ENCODE measurements around the gene TTC3.
A peak's percentile ranks its signal among the peaks of the same experiment; 100 is the strongest.

Gene TTC3

GRCh38 chr21:37075214-37075770 is 2.2 kb downstream of the TTC3 start:
- Histone ChIP-seq H3K4me2 (ENCODE audit: insufficient read depth, low read length, poor library complexity, severe bottlenecking) (no peak overlapping the region), H2AFZ (ENCODE audit: low read length) (no peak overlapping the region), H3K14ac (ENCODE audit: low read length) (no peak overlapping the region), H2BK5ac (ENCODE audit: low read length) (no peak overlapping the region), H3K27me3 (ENCODE audit: control insufficient read depth in 3 of 3, insufficient read depth in 3 of 3, low read depth in 1 of 3, low read length in 3 of 3) (no peaks in the 10 kb centered on the region), H2BK12ac (ENCODE audit: low read length) (no peak overlapping the region), H3K4me3 (ENCODE audit: low read length in 2 of 2) (peak overlapping the region in 1 of 2 donors; percentile 92), H2BK120ac (ENCODE audit: low read depth, low read length) (no peak overlapping the region), H3K23ac (ENCODE audit: low read depth, low read length, poor library complexity) (no peak overlapping the region), H2BK15ac (ENCODE audit: low read length) (no peak overlapping the region), H3K79me1 (ENCODE audit: low read depth, low read length) (peaks cover 9% of the 10 kb centered on the region), H3K18ac (ENCODE audit: low read length) (no peak overlapping the region), H3K4ac (ENCODE audit: low read length) (no peak overlapping the region), H3K27ac (replicated peaks; ENCODE audit: low read length) (no peak overlapping the region), H3K9me3 (replicated peaks in 1 of 2; ENCODE audit: control insufficient read depth in 2 of 2, insufficient read depth in 1 of 2, low read depth in 1 of 2, low read length in 2 of 2) (peaks cover 0 to 37% of the 10 kb centered on the region in 2 donors), H4K91ac (ENCODE audit: low read depth, low read length, poor library complexity) (no peak overlapping the region), H4K8ac (ENCODE audit: low read depth, low read length) (no peak overlapping the region), H3K4me1 (ENCODE audit: control insufficient read depth in 2 of 2, insufficient read depth in 1 of 2, low read depth in 1 of 2, low read length in 2 of 2) (peaks cover 4 to 10% of the 10 kb centered on the region in 2 donors), H2AK5ac (ENCODE audit: low read depth, low read length) (no peak overlapping the region), H3K36me3 (replicated peaks in 1 of 2; ENCODE audit: control insufficient read depth in 2 of 2, insufficient read depth in 2 of 2, low read length in 2 of 2) (peaks cover 0 to under 1% of the 10 kb centered on the region in 2 donors), H3K9ac (ENCODE audit: low read depth, low read length, poor library complexity) (no peak overlapping the region)
- DNase-seq (ENCODE audit: low spot score): no peak
- no CpG with 5 or more reads among the region's 4 CpGs for WGBS, 2 donors (ENCODE audit: extremely low coverage in 2 of 2, insufficient read length in 2 of 2, insufficient replicate concordance in 1 of 2)

GRCh38 chr21:37076087-37076850 is 3.2 kb downstream of the TTC3 start:
- Histone ChIP-seq H2BK15ac (ENCODE audit: low read length) (no peak overlapping the region), H3K27ac (replicated peaks; ENCODE audit: low read length) (no peak overlapping the region), H3K9me3 (replicated peaks in 1 of 2; ENCODE audit: control insufficient read depth in 2 of 2, insufficient read depth in 1 of 2, low read depth in 1 of 2, low read length in 2 of 2) (peaks cover 0 to 44% of the 10 kb centered on the region in 2 donors), H3K4me3 (ENCODE audit: low read length in 2 of 2) (no peak overlapping the region), H3K4ac (ENCODE audit: low read length) (no peak overlapping the region), H2BK120ac (ENCODE audit: low read depth, low read length) (no peak overlapping the region), H3K4me1 (ENCODE audit: control insufficient read depth in 2 of 2, insufficient read depth in 1 of 2, low read depth in 1 of 2, low read length in 2 of 2) (peaks cover 4 to 9% of the 10 kb centered on the region in 2 donors), H3K18ac (ENCODE audit: low read length) (no peak overlapping the region), H3K9ac (ENCODE audit: low read depth, low read length, poor library complexity) (no peak overlapping the region), H4K91ac (ENCODE audit: low read depth, low read length, poor library complexity) (no peak overlapping the region), H3K4me2 (ENCODE audit: insufficient read depth, low read length, poor library complexity, severe bottlenecking) (no peak overlapping the region), H2AFZ (ENCODE audit: low read length) (no peak overlapping the region), H3K27me3 (ENCODE audit: control insufficient read depth in 3 of 3, insufficient read depth in 3 of 3, low read depth in 1 of 3, low read length in 3 of 3) (no peaks in the 10 kb centered on the region), H2BK12ac (ENCODE audit: low read length) (no peak overlapping the region), H3K23ac (ENCODE audit: low read depth, low read length, poor library complexity) (no peak overlapping the region), H4K8ac (ENCODE audit: low read depth, low read length) (no peak overlapping the region), H3K36me3 (replicated peaks in 1 of 2; ENCODE audit: control insufficient read depth in 2 of 2, insufficient read depth in 2 of 2, low read length in 2 of 2) (no peaks in the 10 kb centered on the region), H3K14ac (ENCODE audit: low read length) (no peak overlapping the region), H2AK5ac (ENCODE audit: low read depth, low read length) (no peak overlapping the region), H2BK5ac (ENCODE audit: low read length) (no peak overlapping the region), H3K79me1 (ENCODE audit: low read depth, low read length) (peaks cover 9% of the 10 kb centered on the region)
- WGBS, 2 donors (ENCODE audit: extremely low coverage in 2 of 2, insufficient read length in 2 of 2, insufficient replicate concordance in 1 of 2): no CpG with 5 or more reads among the region's 4 CpGs
- DNase-seq (ENCODE audit: low spot score): no peak

- H2BK5ac ChIP-seq (ENCODE audit: low read length): no peak overlapping the region
- no peak for DNase-seq (ENCODE audit: low spot score)
- no CpG with 5 or more reads among the region's 1 CpG for WGBS, 2 donors (ENCODE audit: extremely low coverage in 2 of 2, insufficient read length in 2 of 2, insufficient replicate concordance in 1 of 2)
Observed at GRCh38 chr21:37077403-37077802, 4.3 kb downstream of the TTC3 start.

GRCh38 chr21:37079211-37079824 is 6.3 kb downstream of the TTC3 start:
- H2BK12ac ChIP-seq (ENCODE audit: low read length): no peak overlapping the region
- no peak overlapping the region for H3K4me3 ChIP-seq (ENCODE audit: low read length in 2 of 2)
- H4K8ac ChIP-seq (ENCODE audit: low read depth, low read length): no peak overlapping the region
- H3K4me1 ChIP-seq (ENCODE audit: control insufficient read depth in 2 of 2, insufficient read depth in 1 of 2, low read depth in 1 of 2, low read length in 2 of 2): peaks cover 0 to 3% of the 10 kb centered on the region in 2 donors
- no peaks in the 10 kb centered on the region for H3K79me1 ChIP-seq (ENCODE audit: low read depth, low read length)
- peaks cover 2 to 8% of the 10 kb centered on the region in 2 donors for H3K36me3 ChIP-seq (replicated peaks in 1 of 2; ENCODE audit: control insufficient read depth in 2 of 2, insufficient read depth in 2 of 2, low read length in 2 of 2)
- peaks cover 0 to 60% of the 10 kb centered on the region in 2 donors for H3K9me3 ChIP-seq (replicated peaks in 1 of 2; ENCODE audit: control insufficient read depth in 2 of 2, insufficient read depth in 1 of 2, low read depth in 1 of 2, low read length in 2 of 2)
- no peak overlapping the region for H4K91ac ChIP-seq (ENCODE audit: low read depth, low read length, poor library complexity)
- no peak overlapping the region for H2BK5ac ChIP-seq (ENCODE audit: low read length)
- no peaks in the 10 kb centered on the region for H3K27me3 ChIP-seq (ENCODE audit: control insufficient read depth in 3 of 3, insufficient read depth in 3 of 3, low read depth in 1 of 3, low read length in 3 of 3)
- no CpG with 5 or more reads among the region's 6 CpGs for WGBS, 2 donors (ENCODE audit: extremely low coverage in 2 of 2, insufficient read length in 2 of 2, insufficient replicate concordance in 1 of 2)
- no peak overlapping the region for H3K18ac ChIP-seq (ENCODE audit: low read length)
- DNase-seq (ENCODE audit: low spot score): no peak
- no peak overlapping the region for H2BK15ac ChIP-seq (ENCODE audit: low read length)
- H2BK120ac ChIP-seq (ENCODE audit: low read depth, low read length): no peak overlapping the region
- H3K14ac ChIP-seq (ENCODE audit: low read length): no peak overlapping the region
- no peak overlapping the region for H2AFZ ChIP-seq (ENCODE audit: low read length)
- no peak overlapping the region for H3K23ac ChIP-seq (ENCODE audit: low read depth, low read length, poor library complexity)
- H3K9ac ChIP-seq (ENCODE audit: low read depth, low read length, poor library complexity): no peak overlapping the region
- H2AK5ac ChIP-seq (ENCODE audit: low read depth, low read length): no peak overlapping the region
- no peak overlapping the region for H3K4me2 ChIP-seq (ENCODE audit: insufficient read depth, low read length, poor library complexity, severe bottlenecking)
- H3K27ac ChIP-seq (replicated peaks; ENCODE audit: low read length): no peak overlapping the region
- H3K4ac ChIP-seq (ENCODE audit: low read length): no peak overlapping the region

More at GRCh38 chr21:37077403-37077802, 4.3 kb downstream of the TTC3 start:
- Histone ChIP-seq H4K8ac (ENCODE audit: low read depth, low read length) (no peak overlapping the region), H3K23ac (ENCODE audit: low read depth, low read length, poor library complexity) (no peak overlapping the region), H3K4me2 (ENCODE audit: insufficient read depth, low read length, poor library complexity, severe bottlenecking) (no peak overlapping the region), H2AK5ac (ENCODE audit: low read depth, low read length) (no peak overlapping the region), H2AFZ (ENCODE audit: low read length) (no peak overlapping the region), H2BK120ac (ENCODE audit: low read depth, low read length) (no peak overlapping the region), H3K27me3 (ENCODE audit: control insufficient read depth in 3 of 3, insufficient read depth in 3 of 3, low read depth in 1 of 3, low read length in 3 of 3) (no peaks in the 10 kb centered on the region), H3K4ac (ENCODE audit: low read length) (no peak overlapping the region), H3K27ac (replicated peaks; ENCODE audit: low read length) (no peak overlapping the region), H3K9ac (ENCODE audit: low read depth, low read length, poor library complexity) (no peak overlapping the region), H3K4me3 (ENCODE audit: low read length in 2 of 2) (no peak overlapping the region), H3K9me3 (replicated peaks in 1 of 2; ENCODE audit: control insufficient read depth in 2 of 2, insufficient read depth in 1 of 2, low read depth in 1 of 2, low read length in 2 of 2) (peaks cover 0 to 52% of the 10 kb centered on the region in 2 donors), H3K4me1 (ENCODE audit: control insufficient read depth in 2 of 2, insufficient read depth in 1 of 2, low read depth in 1 of 2, low read length in 2 of 2) (peaks cover 0 to 3% of the 10 kb centered on the region in 2 donors), H4K91ac (ENCODE audit: low read depth, low read length, poor library complexity) (no peak overlapping the region), H2BK15ac (ENCODE audit: low read length) (no peak overlapping the region), H3K36me3 (replicated peaks in 1 of 2; ENCODE audit: control insufficient read depth in 2 of 2, insufficient read depth in 2 of 2, low read length in 2 of 2) (peaks cover 0 to 3% of the 10 kb centered on the region in 2 donors), H3K18ac (ENCODE audit: low read length) (no peak overlapping the region), H2BK12ac (ENCODE audit: low read length) (no peak overlapping the region), H3K79me1 (ENCODE audit: low read depth, low read length) (peaks cover 9% of the 10 kb centered on the region), H3K14ac (ENCODE audit: low read length) (no peak overlapping the region)

All from neuronal stem cell (in vitro differentiated cells).